HEK293 (cell line): Measurements from ENCODE around the gene ZNF358.

ENCODE experiments used
- CTCF ChIA-PET: fragments of 350-600 bp; formaldehyde crosslinking; extraction: SDS; loops from one replicate; lab custom pipeline; 2021; ENCODE audit warnings: antibody characterized with exemption; lab: Yijun Ruan, JAX
- POLR2A ChIA-PET: fragments of 300-600 bp; formaldehyde crosslinking; extraction: SDS; loops from one replicate; lab custom pipeline; 2020; ENCODE audit warnings: antibody characterized with exemption, inconsistent platforms; lab: Yijun Ruan, JAX
- H3K27ac ChIP-seq: fragments of 200-500 bp; sonication (Bioruptor generic); 2 replicates; pipeline ENCODE4 v1.5.1; 2014; ENCODE audit warnings: low read depth, low read length, control low read depth, inconsistent platforms; ENCODE audit errors: extremely low read depth
- H3K36me3 ChIP-seq, 2 experiments: fragments of 200-500 bp in 1 of 2; sonication (Bioruptor generic) in 1 of 2; 1 replicate in 1 of 2; 2 replicates in 1 of 2; pipeline ENCODE4 v1.5.1; 2014 to 2017; ENCODE audit warnings: inconsistent platforms in 2 of 2, low read length in 2 of 2; ENCODE audit not compliant: control insufficient read depth in 2 of 2, insufficient read depth in 1 of 2
- H3K4me1 ChIP-seq: fragments of 200-500 bp; sonication (Bioruptor generic); 2 replicates; pipeline ENCODE4 v1.5.1; 2014; ENCODE audit warnings: mild to moderate bottlenecking, low read length, inconsistent platforms; ENCODE audit not compliant: control insufficient read depth, insufficient read depth
- H3K4me3 ChIP-seq: 2 replicates; pipeline ENCODE4 v1.5.1; 2011; ENCODE audit warnings: low read depth, mild to moderate bottlenecking, control low read depth, low read length, moderate library complexity
- H3K9me3 ChIP-seq: fragments of 200-500 bp; sonication (Bioruptor generic); 2 replicates; pipeline ENCODE4 v1.5.1; 2014; ENCODE audit warnings: low read depth, low read length, inconsistent platforms; ENCODE audit not compliant: control insufficient read depth, insufficient read depth
- HIC1 ChIP-seq: fragments of 450-650 bp; formaldehyde crosslinking; IDR thresholded peaks from 2 replicates; pipeline ENCODE4 v1.5.1; 2016; ENCODE audit warnings: missing biosample characterization, missing genetic modification characterization
- KLF1 ChIP-seq: fragments of 450-650 bp; formaldehyde crosslinking; IDR thresholded peaks from 2 replicates; pipeline ENCODE4 v1.5.1; 2016; ENCODE audit warnings: missing biosample characterization, missing genetic modification characterization
- SETDB1 ChIP-seq: IDR thresholded peaks from one replicate; pipeline ENCODE4 v1.6.1; 2017; ENCODE audit warnings: mild to moderate bottlenecking, low read length, moderate library complexity, mixed read lengths; ENCODE audit not compliant: insufficient read length
- ZBTB1 ChIP-seq: fragments of 450-650 bp; formaldehyde crosslinking; IDR thresholded peaks from 2 replicates; pipeline ENCODE4 v1.5.1; 2016; ENCODE audit warnings: missing biosample characterization, missing genetic modification characterization
- ZFP3 ChIP-seq: fragments of 450-650 bp; formaldehyde crosslinking; IDR thresholded peaks from 2 replicates; pipeline ENCODE4 v1.5.1; 2016; ENCODE audit warnings: low read depth, missing biosample characterization, missing genetic modification characterization
- ZNF121 ChIP-seq: fragments of 450-650 bp; formaldehyde crosslinking; IDR thresholded peaks from 2 replicates; pipeline ENCODE4 v1.5.1; 2016; ENCODE audit warnings: missing biosample characterization, missing genetic modification characterization
- ZNF211 ChIP-seq: fragments of 450-650 bp; formaldehyde crosslinking; IDR thresholded peaks from 2 replicates; pipeline ENCODE4 v1.5.1; 2016; ENCODE audit warnings: low read depth, missing biosample characterization, missing genetic modification characterization
- ZNF350 ChIP-seq: fragments of 450-650 bp; formaldehyde crosslinking; IDR thresholded peaks from 2 replicates; pipeline ENCODE4 v1.5.0; 2017; ENCODE audit warnings: missing biosample characterization, mild to moderate bottlenecking, missing genetic modification characterization
- ZNF548 ChIP-seq: fragments of 450-650 bp; formaldehyde crosslinking; IDR thresholded peaks from 2 replicates; pipeline ENCODE4 v1.5.1; 2016; ENCODE audit warnings: missing biosample characterization, missing genetic modification characterization
- ZNF558 ChIP-seq: fragments of 450-650 bp; formaldehyde crosslinking; IDR thresholded peaks from 2 replicates; pipeline ENCODE4 v1.5.1; 2016; ENCODE audit warnings: missing biosample characterization, missing genetic modification characterization
- ZNF623 ChIP-seq: fragments of 450-650 bp; formaldehyde crosslinking; IDR thresholded peaks from 2 replicates; pipeline ENCODE4 v1.5.1; 2016; ENCODE audit warnings: missing biosample characterization, missing genetic modification characterization
- ZNF629 ChIP-seq: fragments of 450-650 bp; formaldehyde crosslinking; IDR thresholded peaks from 2 replicates; pipeline ENCODE4 v1.5.1; 2017; ENCODE audit warnings: missing biosample characterization, missing genetic modification characterization
- ZNF785 ChIP-seq: fragments of 450-650 bp; formaldehyde crosslinking; IDR thresholded peaks from 2 replicates; pipeline ENCODE4 v1.5.1; 2016; ENCODE audit warnings: missing biosample characterization, missing genetic modification characterization
- ZNF830 ChIP-seq: fragments of 450-650 bp; IDR thresholded peaks from 2 replicates; pipeline ENCODE4 v1.5.0; 2018; ENCODE audit warnings: missing biosample characterization, missing genetic modification characterization, low read depth, mild to moderate bottlenecking, moderate library complexity
- TF ChIP-seq, protein P1 (sequence below): fragments of 450-650 bp; IDR thresholded peaks from 2 replicates; pipeline ENCODE4 v1.5.1; 2018; ENCODE audit warnings: missing biosample characterization, mild to moderate bottlenecking, missing genetic modification characterization
- TF ChIP-seq, protein P2 (sequence below): fragments of 450-650 bp; formaldehyde crosslinking; IDR thresholded peaks from 2 replicates; pipeline ENCODE4 v1.5.1; 2016; ENCODE audit warnings: missing biosample characterization, missing genetic modification characterization

The ZNF358 gene

GRCh38 chr19:7519361-7520130, 3.6 kb downstream of the ZNF358 start:
- CTCF ChIA-PET = no interaction called here
- TF ChIP-seq ZNF830 (tag by site-specific recombination) (no peak), ZNF350 (tag by site-specific recombination) (no peak), ZNF548 (tag by site-specific recombination) (no peak), ZNF211 (no peak)
- no peak overlapping the region for H3K27ac ChIP-seq
- H3K4me3 ChIP-seq = no peak overlapping the region
- POLR2A ChIA-PET = interaction anchor here (0.8 to 1.3 kb wide), 3 partner anchors 13 to 417 kb away, joined by 3 to 6 read pairs (median 4); no protein-coding TSS in a partner anchor
- peaks cover 6% of the 10 kb centered on the region for H3K4me1 ChIP-seq
- H3K36me3 ChIP-seq = peaks cover 0 to 7% of the 10 kb centered on the region in 2 experiments; a peak in 1 of 3 replicates
- no peaks in the 10 kb centered on the region for H3K9me3 ChIP-seq

- CTCF ChIA-PET = interaction anchor here (1.0 to 1.2 kb wide), 2 partner anchors 48 to 140 kb away, joined by 3 to 8 read pairs; no protein-coding TSS in a partner anchor
Measured at GRCh38 chr19:7520131-7521051, 4.5 kb downstream of the ZNF358 start.

DNA sequence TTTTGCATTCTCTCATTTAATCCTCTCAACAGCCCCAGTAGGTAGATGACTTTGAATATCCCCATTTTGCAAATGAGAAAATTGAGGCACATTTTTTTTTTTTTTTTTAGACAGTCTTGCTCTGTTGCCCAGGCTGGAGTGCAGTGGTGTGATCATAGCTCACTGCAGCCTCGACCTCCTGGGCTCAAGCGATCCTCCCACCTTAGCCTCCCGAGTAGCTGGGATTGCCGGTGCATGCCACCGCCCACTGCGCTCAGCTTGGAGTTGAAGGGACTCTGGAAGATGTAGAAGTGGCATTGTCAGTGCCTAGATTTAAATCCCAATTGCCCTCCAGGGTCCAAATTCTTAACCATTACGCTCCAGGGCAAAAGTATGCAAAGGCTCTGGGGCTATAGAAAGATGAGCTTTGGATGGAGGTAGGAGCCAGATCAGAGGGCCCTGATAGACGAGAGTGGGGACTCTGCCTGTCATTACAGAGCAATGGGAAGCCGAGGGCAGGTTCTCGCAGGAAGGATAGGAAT, 5.7 kb downstream of the ZNF358 start:
- H3K4me3 ChIP-seq = no peak overlapping the region
- TF ChIP-seq ZBTB1 (tag by site-specific recombination) = no peak
- TF ChIP-seq ZNF121 (tag by site-specific recombination) = peak; percentile 54; the same call in 1 of the 2 replicates
- TF ChIP-seq ZNF623 = peak; percentile 15; the same call in 1 of the 2 replicates
- TF ChIP-seq, all 188 proteins: peak for 2
- ChIA-PET POLR2A (interaction anchor here (0.7 to 3.3 kb wide), 9 partner anchors 9 to 1193 kb away, joined by 3 to 27 read pairs (median 7); partner anchors contain the start of gene PNPLA6), CTCF (interaction anchor here (0.7 to 1.8 kb wide), 5 partner anchors 13 to 255 kb away, joined by 3 to 9 read pairs (median 3); no protein-coding TSS in a partner anchor)
- Histone ChIP-seq H3K27ac (no peak overlapping the region), H3K36me3 (peaks cover 0 to 17% of the 10 kb centered on the region in 2 experiments; a peak in 1 of 3 replicates), H3K4me1 (0 out of 2 replicates have a peak, but pooled peaks cover 2% of the 10 kb centered on the region), H3K9me3 (no peaks in the 10 kb centered on the region)

More at GRCh38 chr19:7520131-7521051, 4.5 kb downstream of the ZNF358 start:
- no peak overlapping the region for H3K27ac ChIP-seq
- no peak for TF ChIP-seq ZFP3
- TF ChIP-seq, protein P1, sequence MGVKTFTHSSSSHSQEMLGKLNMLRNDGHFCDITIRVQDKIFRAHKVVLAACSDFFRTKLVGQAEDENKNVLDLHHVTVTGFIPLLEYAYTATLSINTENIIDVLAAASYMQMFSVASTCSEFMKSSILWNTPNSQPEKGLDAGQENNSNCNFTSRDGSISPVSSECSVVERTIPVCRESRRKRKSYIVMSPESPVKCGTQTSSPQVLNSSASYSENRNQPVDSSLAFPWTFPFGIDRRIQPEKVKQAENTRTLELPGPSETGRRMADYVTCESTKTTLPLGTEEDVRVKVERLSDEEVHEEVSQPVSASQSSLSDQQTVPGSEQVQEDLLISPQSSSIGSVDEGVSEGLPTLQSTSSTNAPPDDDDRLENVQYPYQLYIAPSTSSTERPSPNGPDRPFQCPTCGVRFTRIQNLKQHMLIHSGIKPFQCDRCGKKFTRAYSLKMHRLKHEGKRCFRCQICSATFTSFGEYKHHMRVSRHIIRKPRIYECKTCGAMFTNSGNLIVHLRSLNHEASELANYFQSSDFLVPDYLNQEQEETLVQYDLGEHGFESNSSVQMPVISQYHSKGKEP = peak; percentile 66; the same call in 1 of the 2 replicates
- H3K4me3 ChIP-seq = no peak overlapping the region
- POLR2A ChIA-PET = interaction anchor here (0.6 to 3.3 kb wide), 4 partner anchors 8 to 418 kb away, joined by 4 to 27 read pairs (median 6); partner anchors contain the start of gene PNPLA6
- H3K36me3 ChIP-seq = peaks cover 0 to 8% of the 10 kb centered on the region in 2 experiments; a peak in 1 of 3 replicates
- peaks cover 5% of the 10 kb centered on the region for H3K4me1 ChIP-seq
- H3K9me3 ChIP-seq = no peaks in the 10 kb centered on the region

- ChIA-PET CTCF (interaction anchor here (0.6 to 1.8 kb wide), 6 partner anchors 10 to 332 kb away, joined by 3 to 9 read pairs (median 4); no protein-coding TSS in a partner anchor), POLR2A (interaction anchor here (0.7 to 3.3 kb wide), 12 partner anchors 10 to 1194 kb away, joined by 3 to 27 read pairs (median 4); partner anchors contain the start of genes CAMSAP3, PET100, PNPLA6 and XAB2)
- Histone ChIP-seq H3K27ac (no peak within 1 kb of the TSS), H3K36me3 (peaks cover 0 to 20% of the 10 kb centered on the region in 2 experiments; a peak in 1 of 3 replicates), H3K4me1 (0 out of 2 replicates have a peak, but pooled peaks cover 2% of the 10 kb centered on the region), H3K4me3 (peak within 1 kb of the TSS; percentile 63), H3K9me3 (no peaks in the 10 kb centered on the region)
- TF ChIP-seq HIC1 = peak; percentile 82
- TF ChIP-seq SETDB1 = no peak
- peak; percentile 24; the same call in 1 of the 2 replicates for TF ChIP-seq ZNF558
- TF ChIP-seq ZNF785 (tag by site-specific recombination) = peak; percentile 58; the same call in 1 of the 2 replicates
- peak; percentile 72 for TF ChIP-seq KLF1
- peak; percentile 79 for TF ChIP-seq ZNF629 (tag by site-specific recombination)
- TF ChIP-seq, protein P2, sequence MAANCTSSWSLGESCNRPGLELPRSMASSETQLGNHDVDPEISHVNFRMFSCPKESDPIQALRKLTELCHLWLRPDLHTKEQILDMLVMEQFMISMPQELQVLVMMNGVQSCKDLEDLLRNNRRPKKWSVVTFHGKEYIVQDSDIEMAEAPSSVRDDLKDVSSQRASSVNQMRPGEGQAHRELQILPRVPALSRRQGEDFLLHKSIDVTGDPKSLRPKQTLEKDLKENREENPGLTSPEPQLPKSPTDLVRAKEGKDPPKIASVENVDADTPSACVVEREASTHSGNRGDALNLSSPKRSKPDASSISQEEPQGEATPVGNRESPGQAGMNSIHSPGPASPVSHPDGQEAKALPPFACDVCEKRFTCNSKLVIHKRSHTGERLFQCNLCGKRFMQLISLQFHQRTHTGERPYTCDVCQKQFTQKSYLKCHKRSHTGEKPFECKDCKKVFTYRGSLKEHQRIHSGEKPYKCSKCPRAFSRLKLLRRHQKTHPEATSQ (tag by site-specific recombination) = no peak
Measured at GRCh38 chr19:7522072-7522922, 6.4 kb downstream of the ZNF358 start, which contains the start of gene MCOLN1. Gene MCOLN1, plus strand, starts transcription at chr19:7522624. Its CDS starts 127 bp downstream, at chr19:7522751.
